OCI-LY1 (cell line): ENCODE measurements around the gene GPR65.

Source experiments
- EZH2 ChIP-seq: fragments of 200-600 bp; sonication (generic), shearing (Covaris generic); IDR thresholded peaks from 2 replicates; pipeline ENCODE4 v1.8.0; 2017; ENCODE audit warnings: borderline replicate concordance, mixed run types, mild to moderate bottlenecking, antibody characterized with exemption, low read length, moderate library complexity, mixed read lengths
- TF ChIP-seq, protein P1 (sequence below): fragments of 200-600 bp; sonication (generic), shearing (Covaris generic); IDR thresholded peaks from 2 replicates; pipeline ENCODE4 v1.5.1; 2017; ENCODE audit warnings: mild to moderate bottlenecking, antibody characterized with exemption, low read length, moderate library complexity, mixed read lengths

- TF ChIP-seq, protein P1, sequence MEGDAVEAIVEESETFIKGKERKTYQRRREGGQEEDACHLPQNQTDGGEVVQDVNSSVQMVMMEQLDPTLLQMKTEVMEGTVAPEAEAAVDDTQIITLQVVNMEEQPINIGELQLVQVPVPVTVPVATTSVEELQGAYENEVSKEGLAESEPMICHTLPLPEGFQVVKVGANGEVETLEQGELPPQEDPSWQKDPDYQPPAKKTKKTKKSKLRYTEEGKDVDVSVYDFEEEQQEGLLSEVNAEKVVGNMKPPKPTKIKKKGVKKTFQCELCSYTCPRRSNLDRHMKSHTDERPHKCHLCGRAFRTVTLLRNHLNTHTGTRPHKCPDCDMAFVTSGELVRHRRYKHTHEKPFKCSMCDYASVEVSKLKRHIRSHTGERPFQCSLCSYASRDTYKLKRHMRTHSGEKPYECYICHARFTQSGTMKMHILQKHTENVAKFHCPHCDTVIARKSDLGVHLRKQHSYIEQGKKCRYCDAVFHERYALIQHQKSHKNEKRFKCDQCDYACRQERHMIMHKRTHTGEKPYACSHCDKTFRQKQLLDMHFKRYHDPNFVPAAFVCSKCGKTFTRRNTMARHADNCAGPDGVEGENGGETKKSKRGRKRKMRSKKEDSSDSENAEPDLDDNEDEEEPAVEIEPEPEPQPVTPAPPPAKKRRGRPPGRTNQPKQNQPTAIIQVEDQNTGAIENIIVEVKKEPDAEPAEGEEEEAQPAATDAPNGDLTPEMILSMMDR, result no peak
- TF ChIP-seq EZH2, result no peak
These were observed 24.6 kb downstream of the GPR65 start for GRCh38 chr14:88029500-88029899.
